ENCODE measurements around the gene CALM3. TPM values are rescaled to one million over a fixed set of nuclear protein-coding genes. Genes with fewer than 3 reads are reported as not detected.
A peak's percentile ranks its signal among the peaks of the same experiment; 100 is the strongest.

The CALM3 gene
- total and polyA plus RNA-seq, 2 of the 4 experiments (the other 2 are of a cell fraction): 91.6 to 501 TPM

- Histone ChIP-seq H3K4me2 (ENCODE audit: low read depth, low read length) (no peak overlapping the region), H3K14ac (replicated peaks; ENCODE audit: low read depth, low read length) (no peak overlapping the region), H4K5ac (ENCODE audit: low read depth, low read length) (no peak overlapping the region), H3K9ac (ENCODE audit: low read depth, low read length) (no peak overlapping the region), H3K9me1 (ENCODE audit: insufficient read depth, low read length) (peaks cover 25% of the 10 kb centered on the region), H3K9me3 (ENCODE audit: control insufficient read depth, insufficient read depth, low read length) (no peaks in the 10 kb centered on the region), H3K23ac (ENCODE audit: low read depth, low read length) (no peak overlapping the region), H3K4ac (ENCODE audit: low read depth, low read length) (peak overlapping the region; percentile 15; the same call in 1 of the 2 replicates), H3K36me3 (ENCODE audit: control insufficient read depth, insufficient read depth, low read length) (no peaks in the 10 kb centered on the region), H2BK20ac (ENCODE audit: low read depth, low read length) (peak overlapping the region; percentile 49; the same call in 1 of the 2 replicates), H3K27me3 (ENCODE audit: control insufficient read depth, insufficient read depth, low read length) (no peaks in the 10 kb centered on the region), H2BK120ac (ENCODE audit: low read depth, low read length) (no peak overlapping the region), H2AK5ac (ENCODE audit: low read depth, low read length) (peak overlapping the region; percentile 88), H3K56ac (ENCODE audit: extremely low read depth, insufficient read depth, low read length) (no peak overlapping the region), H2BK5ac (ENCODE audit: low read depth, low read length, poor library complexity, severe bottlenecking) (no peak overlapping the region), H2BK15ac (ENCODE audit: low read depth, low read length) (no peak overlapping the region), H2AFZ (replicated peaks; ENCODE audit: low read length, poor library complexity) (no peak overlapping the region), H3K4me3 (ENCODE audit: insufficient read depth, low read depth, low read length) (no peak overlapping the region), H3K4me1 (ENCODE audit: control insufficient read depth, insufficient read depth, low read length) (peaks cover 42% of the 10 kb centered on the region), H4K20me1 (ENCODE audit: insufficient read depth, low read length) (peaks cover 11% of the 10 kb centered on the region), H4K91ac (ENCODE audit: insufficient read depth, low read depth, low read length) (no peak overlapping the region; the same call in 1 of the 2 replicates), H4K8ac (ENCODE audit: low read depth in 2 of 2, low read length in 2 of 2) (no peak overlapping the region), H3K79me1 (ENCODE audit: low read depth in 1 of 2, low read length in 2 of 2) (peaks cover 0 to 23% of the 10 kb centered on the region in 2 experiments; a peak in 1 of 4 replicates), H3K18ac (ENCODE audit: low read depth, low read length) (no peak overlapping the region), H3K27ac (ENCODE audit: insufficient read depth, low read length) (no peak overlapping the region), H2AK9ac (replicated peaks; ENCODE audit: low read depth, low read length, poor library complexity) (no peak overlapping the region)
- POLR2A ChIA-PET (ENCODE audit: unreplicated experiment): no interaction called here
- no peak for TF ChIP-seq SMC3 (IDR thresholded peaks at IDR 0.05; ENCODE audit: low read depth, low read length)
- no peak for TF ChIP-seq CEBPB (IDR thresholded peaks at IDR 0.05; ENCODE audit: low read depth, low read length)
- no peak for TF ChIP-seq RAD21 (IDR thresholded peaks at IDR 0.05; ENCODE audit: low read length)
- TF ChIP-seq FOS (IDR thresholded peaks at IDR 0.05; ENCODE audit: low read depth, low read length): no peak
- TF ChIP-seq CTCF (conservative IDR thresholded peaks at IDR 0.05; ENCODE audit: low read depth, low read length): no peak
- no peak for TF ChIP-seq USF2 (IDR thresholded peaks at IDR 0.05; ENCODE audit: low read depth, low read length)
- no peak for TF ChIP-seq POLR2A (IDR thresholded peaks at IDR 0.05; ENCODE audit: low read depth, low read length)
- TF ChIP-seq NFE2L2 (IDR thresholded peaks at IDR 0.05; ENCODE audit: low read depth, low read length): no peak
- TF ChIP-seq CHD1 (IDR thresholded peaks at IDR 0.05; ENCODE audit: low read depth, low read length): no peak
- no peak for TF ChIP-seq RCOR1 (IDR thresholded peaks at IDR 0.05; ENCODE audit: insufficient replicate concordance, low read length)
- no peak for TF ChIP-seq RFX5 (IDR thresholded peaks at IDR 0.05; ENCODE audit: low read depth, low read length)
- no peak for TF ChIP-seq MAFK (IDR thresholded peaks at IDR 0.05; ENCODE audit: low read depth, low read length)
- no peak for TF ChIP-seq ELK1 (IDR thresholded peaks at IDR 0.05; ENCODE audit: borderline replicate concordance, low read depth, low read length)
- TF ChIP-seq BHLHE40 (IDR thresholded peaks at IDR 0.05; ENCODE audit: low read depth, low read length): no peak
- 71% methylated on average over 4 of the region's 7 CpGs; no CpG with 5 or more reads in 1 of the 2 experiments for WGBS, 2 experiments (ENCODE audit: extremely low coverage in 2 of 2, insufficient read length in 1 of 2)
- ATAC-seq (ENCODE audit: low read depth): no peak
- intact Hi-C loops (cut with micrococcal nuclease): no loop called here
- no peak for DNase-seq
- dilution Hi-C loops (cut with HindIII; ENCODE audit: low sequenced_read_pairs, unreplicated experiment): no loop called here
- no TSS peak for BruUV-seq (replicated peaks)
- CTCF ChIA-PET: no interaction called here
- in situ Hi-C loops (cut with MboI; ENCODE audit: low sequenced_read_pairs): no loop called here
Measured at GRCh38 chr19:46622118-46622446, 21.0 kb downstream of the CALM3 start.

Data from IMR-90 (cell line).